PC-3 (cell line): ENCODE data around the gene PATL1. TPM values are rescaled to one million over a fixed set of nuclear protein-coding genes. Genes with fewer than 3 reads are reported as not detected.
A peak's percentile ranks its signal among the peaks of the same experiment; 100 is the strongest.

ENCODE experiments used
- ATAC-seq: fragments of 200-7000 bp; cut with Tn5 transposase; 2 replicates; pipeline ENCODE4 v1.9.1; 2020; ENCODE audit warnings: mild to moderate bottlenecking, moderate library complexity
- BruUV-seq: library from RNA; stranded (reverse); fragments of 400-500 nt; replicated peaks from 2 replicates; lab custom pipeline; 2021; lab: Mats Ljungman, UMichigan
- CTCF ChIA-PET: fragments of 300-600 bp; sonication (Branson Sonifier 250); formaldehyde crosslinking; loops from one replicate; lab custom pipeline; 2022; ENCODE audit warnings: antibody characterized with exemption; lab: Charles Lee
- POLR2A ChIA-PET: fragments of 300-600 bp; sonication (Branson Sonifier 250); formaldehyde crosslinking; loops from one replicate; lab custom pipeline; 2022; ENCODE audit warnings: antibody characterized with exemption; ENCODE audit not compliant: unreplicated experiment; lab: Charles Lee
- DNase-seq: peaks from one replicate; pipeline ENCODE4 v3.0.0-alpha.2; 2015
- H2AFZ ChIP-seq: fragments of 300-600 bp; sonication (generic); 2 replicates; pipeline ENCODE4 v1.6.0; 2016; ENCODE audit warnings: antibody characterized with exemption, low read length
- H3F3A ChIP-seq: fragments of 300-600 bp; sonication (generic); one replicate; pipeline ENCODE4 v1.6.0; 2017; ENCODE audit warnings: antibody characterized with exemption, low read length, control low read depth, mild to moderate bottlenecking; ENCODE audit not compliant: unreplicated experiment
- H3K27ac ChIP-seq: fragments of 300-600 bp; sonication (generic); 2 replicates; pipeline ENCODE4 v1.5.1; 2016; ENCODE audit warnings: mild to moderate bottlenecking, low read length
- H3K27me3 ChIP-seq: fragments of 300-600 bp; sonication (generic); 2 replicates; pipeline ENCODE4 v1.6.1; 2016; ENCODE audit warnings: low read length, mixed read lengths
- H3K36me3 ChIP-seq: fragments of 300-600 bp; sonication (generic); 2 replicates; pipeline ENCODE4 v1.6.1; 2016; ENCODE audit warnings: low read depth, mixed run types, low read length, mixed read lengths
- H3K4me1 ChIP-seq: fragments of 300-600 bp; sonication (generic); 2 replicates; pipeline ENCODE4 v1.5.1; 2016; ENCODE audit warnings: low read length; ENCODE audit not compliant: insufficient read depth
- H3K4me2 ChIP-seq: fragments of 300-600 bp; sonication (generic); 2 replicates; pipeline ENCODE4 v1.6.0; 2016; ENCODE audit warnings: low read length
- H3K4me3 ChIP-seq: fragments of 300-600 bp; sonication (generic); 2 replicates; pipeline ENCODE4 v1.5.1; 2016; ENCODE audit warnings: mild to moderate bottlenecking, low read length, mixed read lengths
- H3K79me2 ChIP-seq: fragments of 300-600 bp; sonication (generic); 2 replicates; pipeline ENCODE4 v1.6.1; 2017; ENCODE audit warnings: low read length, mixed read lengths
- H3K9ac ChIP-seq: fragments of 300-600 bp; sonication (generic); 2 replicates; pipeline ENCODE4 v1.6.0; 2016; ENCODE audit warnings: mild to moderate bottlenecking, low read length
- H3K9me2 ChIP-seq: fragments of 300-600 bp; sonication (generic); replicated peaks from 2 replicates; pipeline ENCODE4 v1.6.1; 2016; ENCODE audit warnings: mixed run types, low read length, mixed read lengths
- H3K9me3 ChIP-seq: fragments of 300-600 bp; sonication (generic); 2 replicates; pipeline ENCODE4 v1.6.1; 2016; ENCODE audit warnings: low read length, mixed read lengths
- H4K20me1 ChIP-seq: fragments of 300-600 bp; sonication (generic); 2 replicates; pipeline ENCODE4 v1.6.1; 2016; ENCODE audit warnings: low read length, mixed read lengths
- EZH2 ChIP-seq: fragments of 300-600 bp; sonication (generic); IDR thresholded peaks from one replicate; pipeline ENCODE4 v1.6.1; 2017; ENCODE audit warnings: antibody characterized with exemption, mild to moderate bottlenecking, low read length; ENCODE audit not compliant: unreplicated experiment
- EZH2phosphoT487 ChIP-seq: fragments of 300-600 bp; sonication (generic); IDR thresholded peaks from 2 replicates; pipeline ENCODE4 v1.6.1; 2018; ENCODE audit warnings: mild to moderate bottlenecking, antibody characterized with exemption, low read length, borderline replicate concordance
- intact Hi-C: fragments of 100-400 bp; cut with micrococcal nuclease; formaldehyde crosslinking; loops from 2 replicates; pipeline ENCODE4 v1.9.0; 2023
- total RNA-seq: library from RNA; depleted of rRNA; stranded (reverse); fragments of >200 nt; gene quantifications from 2 replicates; pipeline ENCODE4 v1.2.3, GENCODE V29; 2014
- TF ChIP-seq, protein P1 (sequence below): fragments of 300-600 bp; sonication (generic); conservative IDR thresholded peaks from 2 replicates; pipeline ENCODE4 v1.5.1; 2017; ENCODE audit warnings: antibody characterized with exemption, low read depth, mild to moderate bottlenecking, low read length

Gene PATL1
- total RNA-seq, 1 experiment from 2014 or later = 18.1 TPM

DNA sequence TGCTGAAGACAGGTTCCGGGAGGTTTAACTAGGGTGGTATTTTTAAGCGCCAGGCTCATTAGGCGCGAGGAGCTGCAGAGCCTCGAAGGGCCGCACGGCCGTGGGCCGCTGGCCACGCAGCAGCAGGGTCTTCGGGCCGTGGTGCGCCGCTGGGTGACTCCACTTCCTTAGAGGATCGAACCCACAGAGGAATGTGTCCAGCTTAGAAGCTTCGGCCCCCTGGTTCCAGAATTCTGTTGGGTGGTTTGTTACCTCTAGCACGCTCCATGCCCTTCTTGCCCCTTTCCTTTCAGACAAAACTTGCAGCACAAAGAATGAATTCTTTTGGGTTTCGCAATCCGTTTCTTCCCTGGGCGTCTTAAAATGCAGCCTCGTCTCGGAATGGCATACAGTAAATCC is 773 bp upstream of the PATL1 start:
- ChIA-PET CTCF (interaction anchor here (0.6 to 1.6 kb wide), 4 partner anchors 54 to 141 kb away, joined by 4 to 12 read pairs (median 6); partner anchors contain the start of genes MRPL16 and OSBP), POLR2A (interaction anchor here (0.5 to 1.8 kb wide), 7 partner anchors 23 to 1094 kb away, joined by 4 to 18 read pairs (median 4); partner anchors contain the start of genes FAM111A and LPXN)
- intact Hi-C loops = loop anchor here (2.0 to 10.0 kb wide), 4 partner anchors 55 to 135 kb away; partner anchors contain the start of genes OSBP and STX3
- TF ChIP-seq, protein P1, sequence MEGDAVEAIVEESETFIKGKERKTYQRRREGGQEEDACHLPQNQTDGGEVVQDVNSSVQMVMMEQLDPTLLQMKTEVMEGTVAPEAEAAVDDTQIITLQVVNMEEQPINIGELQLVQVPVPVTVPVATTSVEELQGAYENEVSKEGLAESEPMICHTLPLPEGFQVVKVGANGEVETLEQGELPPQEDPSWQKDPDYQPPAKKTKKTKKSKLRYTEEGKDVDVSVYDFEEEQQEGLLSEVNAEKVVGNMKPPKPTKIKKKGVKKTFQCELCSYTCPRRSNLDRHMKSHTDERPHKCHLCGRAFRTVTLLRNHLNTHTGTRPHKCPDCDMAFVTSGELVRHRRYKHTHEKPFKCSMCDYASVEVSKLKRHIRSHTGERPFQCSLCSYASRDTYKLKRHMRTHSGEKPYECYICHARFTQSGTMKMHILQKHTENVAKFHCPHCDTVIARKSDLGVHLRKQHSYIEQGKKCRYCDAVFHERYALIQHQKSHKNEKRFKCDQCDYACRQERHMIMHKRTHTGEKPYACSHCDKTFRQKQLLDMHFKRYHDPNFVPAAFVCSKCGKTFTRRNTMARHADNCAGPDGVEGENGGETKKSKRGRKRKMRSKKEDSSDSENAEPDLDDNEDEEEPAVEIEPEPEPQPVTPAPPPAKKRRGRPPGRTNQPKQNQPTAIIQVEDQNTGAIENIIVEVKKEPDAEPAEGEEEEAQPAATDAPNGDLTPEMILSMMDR = no peak
- no peak for TF ChIP-seq EZH2phosphoT487
- no peak for TF ChIP-seq EZH2
- H3K4me3 ChIP-seq = peak overlapping the region; percentile 77
- peaks cover 35% of the 10 kb centered on the region for H3K79me2 ChIP-seq
- H3K36me3 ChIP-seq = peaks cover 20% of the 10 kb centered on the region
- DNase-seq (peak; percentile 41), ATAC-seq (peak; percentile 6)
- H3F3A ChIP-seq = no peaks in the 10 kb centered on the region
- TSS peak; percentile 88 for BruUV-seq
- peak overlapping the region; percentile 94 for H2AFZ ChIP-seq
- peak overlapping the region; percentile 89 for H3K4me2 ChIP-seq
- no peaks in the 10 kb centered on the region for H3K27me3 ChIP-seq
- H3K4me1 ChIP-seq = peaks cover 21% of the 10 kb centered on the region
- H3K9ac ChIP-seq = peak overlapping the region; percentile 90
- H4K20me1 ChIP-seq = peaks cover 11% of the 10 kb centered on the region
- H3K9me3 ChIP-seq = no peaks in the 10 kb centered on the region
- peak overlapping the region; percentile 74 for H3K27ac ChIP-seq
- no peaks in the 10 kb centered on the region for H3K9me2 ChIP-seq

DNA sequence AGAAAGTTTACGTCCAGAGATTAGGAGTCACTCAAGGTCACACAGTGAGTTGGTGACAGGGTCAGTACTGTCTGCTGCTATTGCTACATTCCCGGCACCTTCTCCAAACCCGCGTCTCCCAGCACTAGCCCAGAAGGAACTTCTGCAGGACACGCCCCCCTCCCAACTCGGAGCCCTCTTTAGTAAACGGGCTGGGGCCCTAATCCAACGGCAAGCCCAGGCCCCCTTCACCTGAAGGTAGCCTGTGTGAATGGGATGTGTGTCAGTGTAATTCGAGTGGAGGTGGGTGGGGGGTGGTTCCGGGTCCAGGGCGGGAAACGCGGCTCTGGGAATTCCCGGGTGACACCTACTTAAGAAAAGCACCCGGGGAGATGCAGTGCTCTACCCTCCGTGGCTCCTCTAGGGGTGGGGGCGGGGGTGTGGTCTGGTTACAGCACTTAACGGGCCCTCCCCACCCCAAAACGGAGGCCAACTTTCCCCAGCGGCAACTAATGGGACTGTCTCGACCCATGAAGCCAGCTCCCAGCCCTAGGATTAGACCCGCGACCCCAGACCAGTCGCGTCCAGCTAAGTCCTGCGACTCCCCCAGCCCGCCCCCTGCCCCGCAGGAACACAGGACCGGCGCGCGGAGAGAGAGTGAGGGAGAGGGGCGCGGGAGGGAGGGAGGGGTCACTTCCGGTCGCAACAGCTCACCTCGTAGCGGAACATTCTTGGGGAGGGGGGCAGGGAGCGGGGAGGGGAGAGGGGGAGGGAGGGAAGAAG is 468 bp downstream of the PATL1 start:
- peaks cover 37% of the 10 kb centered on the region for H3K79me2 ChIP-seq
- BruUV-seq = no TSS peak

More for the DNA sequence above, 468 bp downstream of the PATL1 start:
- POLR2A ChIA-PET = interaction anchor here (0.5 to 1.8 kb wide), 9 partner anchors 44 to 526 kb away, joined by 3 to 18 read pairs (median 4); partner anchors contain the start of gene FAM111A
- TF ChIP-seq, protein P1 = 0 out of 2 replicates have a peak, but pooled peaks have one; percentile 17
- TF ChIP-seq EZH2phosphoT487 (no peak), EZH2 (no peak)
- H3K9ac ChIP-seq = peak overlapping the region; percentile 90
- no peaks in the 10 kb centered on the region for H3K9me2 ChIP-seq
- H3K4me1 ChIP-seq = peaks cover 21% of the 10 kb centered on the region
- peak overlapping the region; percentile 93 for H3K4me2 ChIP-seq
- no peaks in the 10 kb centered on the region for H3K9me3 ChIP-seq
- H3F3A ChIP-seq = no peaks in the 10 kb centered on the region
- CTCF ChIA-PET = interaction anchor here (0.7 to 1.6 kb wide), 5 partner anchors 53 to 488 kb away, joined by 3 to 8 read pairs (median 5); partner anchors contain the start of genes MRPL16 and OSBP
- peaks cover 31% of the 10 kb centered on the region for H3K36me3 ChIP-seq
- H2AFZ ChIP-seq = peak overlapping the region; percentile 76
- intact Hi-C loops = loop anchor here (2.0 to 10.0 kb wide), 4 partner anchors 54 to 136 kb away; partner anchors contain the start of genes OSBP and STX3
- ATAC-seq (peak; percentile 23), DNase-seq (peak; percentile 37)
- H3K4me3 ChIP-seq = peak overlapping the region; percentile 77
- no peaks in the 10 kb centered on the region for H3K27me3 ChIP-seq
- peaks cover 11% of the 10 kb centered on the region for H4K20me1 ChIP-seq
- peak overlapping the region; percentile 40 for H3K27ac ChIP-seq
